Smooth muscle cell (in vitro differentiated cells): ENCODE data around the gene AAR2. TPM values are rescaled to one million over a fixed set of nuclear protein-coding genes. Genes with fewer than 3 reads are reported as not detected.

Experiments
- DNase-seq: peaks from one replicate; lab custom pipeline; 2025; ENCODE audit not compliant: unreplicated experiment; lab: John Stamatoyannopoulos, UW
- H2AFZ ChIP-seq: fragments of 200-600 bp; sonication (generic); 2 replicates; pipeline ENCODE4 v1.6.0; 2016; ENCODE audit warnings: antibody characterized with exemption, low read depth, mild to moderate bottlenecking
- H3F3A ChIP-seq: fragments of 200-600 bp; sonication (generic); 2 replicates; pipeline ENCODE4 v1.6.0; 2017; ENCODE audit warnings: antibody characterized with exemption, low read depth
- H3K27ac ChIP-seq: fragments of 200-600 bp; sonication (generic); 2 replicates; pipeline ENCODE4 v1.5.1; 2016; ENCODE audit warnings: low read depth, mild to moderate bottlenecking
- H3K27me3 ChIP-seq: fragments of 200-600 bp; sonication (generic); 2 replicates; pipeline ENCODE4 v1.6.1; 2016; ENCODE audit warnings: low read depth, mild to moderate bottlenecking
- H3K36me3 ChIP-seq: fragments of 200-600 bp; sonication (generic); 2 replicates; pipeline ENCODE4 v1.5.1; 2016; ENCODE audit warnings: low read depth
- H3K4me1 ChIP-seq: fragments of 200-600 bp; sonication (generic); 2 replicates; pipeline ENCODE4 v1.5.1; 2016; ENCODE audit warnings: low read depth
- H3K4me2 ChIP-seq: fragments of 200-600 bp; sonication (generic); 2 replicates; pipeline ENCODE4 v1.6.0; 2016; ENCODE audit warnings: mild to moderate bottlenecking
- H3K4me3 ChIP-seq: fragments of 200-600 bp; sonication (generic); 2 replicates; pipeline ENCODE4 v1.5.1; 2016; ENCODE audit warnings: mild to moderate bottlenecking
- H3K79me2 ChIP-seq: fragments of 200-600 bp; sonication (generic); 2 replicates; pipeline ENCODE4 v1.6.0; 2016; ENCODE audit warnings: low read depth, mild to moderate bottlenecking
- H3K9ac ChIP-seq: fragments of 200-600 bp; sonication (generic); 2 replicates; pipeline ENCODE4 v1.6.0; 2016; ENCODE audit warnings: low read depth
- H3K9me3 ChIP-seq: fragments of 200-600 bp; sonication (generic); replicated peaks from 2 replicates; pipeline ENCODE4 v1.5.1; 2016; ENCODE audit warnings: low read depth
- H4K20me1 ChIP-seq: fragments of 200-600 bp; sonication (generic); 2 replicates; pipeline ENCODE4 v1.6.0; 2016; ENCODE audit warnings: low read depth
- CTCF ChIP-seq: fragments of 200-600 bp; sonication (generic); IDR thresholded peaks from 2 replicates; pipeline ENCODE4 v1.5.1; 2017; ENCODE audit warnings: borderline replicate concordance, mild to moderate bottlenecking, antibody characterized with exemption; ENCODE audit not compliant: insufficient read depth, poor library complexity, severe bottlenecking
- WGBS: methylation state at CpG from one replicate; pipeline ENCODE4 v1.1.7; 2016; ENCODE audit warnings: low lambda C conversion rate; 5-methylcytosine and 5-hydroxymethylcytosine counted together
- polyA plus RNA-seq: library from polyadenylated mRNA; unstranded; fragments of >200 nt; fragmentation: Nextera tagmentation; extraction: Ambion mirVana; gene quantifications from 2 replicates; pipeline ENCODE4 v1.2.1, GENCODE V29; 2016
- total RNA-seq: library from RNA; depleted of rRNA; stranded (reverse); fragments of >200 nt; gene quantifications from 2 replicates; pipeline ENCODE4 v1.2.3, GENCODE V29; 2014

AAR2 gene
- total and polyA plus RNA-seq, 2 experiments from 2014 or later = 25.9 to 37.5 TPM

GRCh38 chr20:36197271-36197670, 39.0 kb upstream of the AAR2 start:
- H3K79me2 ChIP-seq = no peaks in the 10 kb centered on the region
- H3K4me1 ChIP-seq = no peaks in the 10 kb centered on the region
- no peaks in the 10 kb centered on the region for H3K27me3 ChIP-seq
- 94% methylated on average over 2 of the region's 2 CpGs for WGBS
- H3K36me3 ChIP-seq = no peaks in the 10 kb centered on the region
- H3K27ac ChIP-seq = no peak overlapping the region
- no peak overlapping the region for H3K4me2 ChIP-seq
- H3F3A ChIP-seq = no peaks in the 10 kb centered on the region
- TF ChIP-seq CTCF = no peak
- H3K4me3 ChIP-seq = no peak overlapping the region
- no peaks in the 10 kb centered on the region for H3K9me3 ChIP-seq
- H3K9ac ChIP-seq = no peak overlapping the region
- H2AFZ ChIP-seq = no peak overlapping the region
- H4K20me1 ChIP-seq = no peaks in the 10 kb centered on the region
- DNase-seq = no peak

- TF ChIP-seq CTCF = peak; percentile 80
- 60% methylated on average over 6 of the region's 6 CpGs for WGBS
- Histone ChIP-seq H3K9me3 (no peaks in the 10 kb centered on the region), H4K20me1 (no peaks in the 10 kb centered on the region), H3K27me3 (no peaks in the 10 kb centered on the region), H3K4me2 (no peak overlapping the region), H3K36me3 (no peaks in the 10 kb centered on the region), H3K27ac (no peak overlapping the region), H3K9ac (no peak overlapping the region), H3K79me2 (no peaks in the 10 kb centered on the region), H3K4me1 (no peaks in the 10 kb centered on the region), H2AFZ (no peak overlapping the region), H3K4me3 (no peak overlapping the region), H3F3A (no peaks in the 10 kb centered on the region)
- peak; percentile 64 for DNase-seq
Measured at GRCh38 chr20:36199345-36200257, 36.7 kb upstream of the AAR2 start.

GRCh38 chr20:36200451-36200850, 35.8 kb upstream of the AAR2 start:
- Histone ChIP-seq H3K9ac (no peak overlapping the region), H3K4me1 (no peaks in the 10 kb centered on the region), H2AFZ (no peak overlapping the region), H3K79me2 (no peaks in the 10 kb centered on the region), H3K27ac (no peak overlapping the region), H3K4me3 (no peak overlapping the region), H4K20me1 (no peaks in the 10 kb centered on the region), H3K9me3 (no peaks in the 10 kb centered on the region), H3K36me3 (no peaks in the 10 kb centered on the region), H3F3A (no peaks in the 10 kb centered on the region), H3K4me2 (no peak overlapping the region), H3K27me3 (no peaks in the 10 kb centered on the region)
- no peak for TF ChIP-seq CTCF
- 38% methylated on average over 1 of the region's 1 CpG for WGBS
- no peak for DNase-seq

- Histone ChIP-seq H2AFZ (no peak overlapping the region), H3K36me3 (no peaks in the 10 kb centered on the region), H3K27me3 (no peaks in the 10 kb centered on the region), H3K9ac (no peak overlapping the region), H3K9me3 (no peaks in the 10 kb centered on the region), H4K20me1 (no peaks in the 10 kb centered on the region), H3K27ac (no peak overlapping the region), H3K4me2 (no peak overlapping the region), H3F3A (no peaks in the 10 kb centered on the region), H3K4me1 (no peaks in the 10 kb centered on the region), H3K79me2 (no peaks in the 10 kb centered on the region), H3K4me3 (no peak overlapping the region)
- TF ChIP-seq CTCF = no peak
- DNase-seq = no peak
- 83% methylated on average over 4 of the region's 4 CpGs for WGBS
Measured at GRCh38 chr20:36201198-36201597, 35.1 kb upstream of the AAR2 start.
